ENCODE results near the gene LITAFD. TPM values are rescaled to one million over a fixed set of nuclear protein-coding genes. Genes with fewer than 3 reads are reported as not detected.

The LITAFD gene
- total RNA-seq, 2 donors from 2014 or later: not detected

DNA sequence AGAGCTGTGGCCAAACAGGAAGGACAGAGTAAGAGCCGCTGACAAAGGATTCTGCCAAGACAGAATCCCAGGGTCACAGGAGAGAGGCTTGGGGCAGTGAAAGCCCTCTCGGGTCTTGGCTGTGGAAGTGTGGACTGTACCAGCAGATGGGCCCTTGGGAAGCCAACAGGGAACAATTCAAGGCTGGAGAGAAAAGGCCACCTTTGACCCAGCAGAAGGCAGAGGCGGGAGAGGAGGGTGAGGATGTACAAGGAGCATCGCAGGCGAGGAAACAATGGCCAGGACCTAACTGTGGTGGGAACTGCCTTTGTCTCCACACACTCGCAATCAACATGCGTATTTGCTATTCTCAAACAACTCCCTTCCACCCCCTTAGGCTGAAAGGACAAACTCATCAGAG lies 29.0 kb upstream of the LITAFD start:
- Mint-ChIP-seq H3K27ac (peak overlapping the region; percentile 53 to 72), H3K9me3 (no peaks in the 10 kb centered on the region), H3K36me3 (peaks cover 10 to 27% of the 10 kb centered on the region in 2 donors)
- ATAC-seq (no peak), DNase-seq (ENCODE audit: low spot score in 2 of 2) (no peak)

- Mint-ChIP-seq H3K9me3 (no peaks in the 10 kb centered on the region), H3K36me3 (peaks cover 10 to 28% of the 10 kb centered on the region in 2 donors), H3K27ac (peak overlapping the region; percentile 47 to 53)
- DNase-seq (ENCODE audit: low spot score in 2 of 2) (no peak), ATAC-seq (no peak)
Measured at GRCh38 chr16:8853611-8854010, 28.5 kb upstream of the LITAFD start.

GRCh38 chr16:8854298-8854948 lies 27.7 kb upstream of the LITAFD start:
- ATAC-seq (no peak), DNase-seq (ENCODE audit: low spot score in 2 of 2) (no peak)
- Mint-ChIP-seq H3K36me3 (peaks cover 7 to 25% of the 10 kb centered on the region in 2 donors), H3K9me3 (no peaks in the 10 kb centered on the region), H3K27ac (peak overlapping the region; percentile 82 to 90)

- DNase-seq (ENCODE audit: low spot score in 2 of 2) (no peak), ATAC-seq (peak in 1 of 2 donors; percentile 12)
- Mint-ChIP-seq H3K9me3 (no peaks in the 10 kb centered on the region), H3K27ac (peak overlapping the region; percentile 82 to 90), H3K36me3 (peaks cover 0 to 23% of the 10 kb centered on the region in 2 donors)
Measured at GRCh38 chr16:8855051-8855786, 26.9 kb upstream of the LITAFD start.

DNA sequence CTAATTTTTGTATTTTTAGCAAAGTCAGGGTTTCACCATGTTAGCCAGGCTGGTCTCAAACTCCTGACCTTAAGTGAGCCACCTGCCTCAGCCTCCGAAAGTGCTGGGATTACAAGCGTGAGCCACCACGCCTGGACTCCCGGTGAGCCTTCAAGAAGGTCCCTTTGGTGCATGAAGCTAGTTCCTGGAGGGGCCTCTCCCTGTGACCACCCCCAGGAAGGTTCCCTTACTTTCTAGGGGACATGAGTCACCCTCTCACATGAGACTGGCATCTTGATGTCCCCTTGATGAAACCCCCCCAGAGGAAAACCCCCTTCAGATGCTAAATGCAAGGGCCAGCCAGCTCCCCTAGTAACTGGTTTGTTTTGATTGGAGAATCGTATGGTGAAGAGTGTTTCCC lies 26.2 kb upstream of the LITAFD start:
- peaks cover 0 to 23% of the 10 kb centered on the region in 2 donors for H3K36me3 Mint-ChIP-seq
- no peak for ATAC-seq
- DNase-seq (ENCODE audit: low spot score in 2 of 2): no peak
- H3K9me3 Mint-ChIP-seq: no peaks in the 10 kb centered on the region
- H3K27ac Mint-ChIP-seq: peak overlapping the region; percentile 42 to 50

- DNase-seq (ENCODE audit: low spot score in 2 of 2) (no peak), ATAC-seq (no peak)
- H3K36me3 Mint-ChIP-seq: peaks cover 0 to 20% of the 10 kb centered on the region in 2 donors
- H3K9me3 Mint-ChIP-seq: no peaks in the 10 kb centered on the region
- H3K27ac Mint-ChIP-seq: no peak overlapping the region
Measured at GRCh38 chr16:8858994-8859912, 22.9 kb upstream of the LITAFD start.

DNA sequence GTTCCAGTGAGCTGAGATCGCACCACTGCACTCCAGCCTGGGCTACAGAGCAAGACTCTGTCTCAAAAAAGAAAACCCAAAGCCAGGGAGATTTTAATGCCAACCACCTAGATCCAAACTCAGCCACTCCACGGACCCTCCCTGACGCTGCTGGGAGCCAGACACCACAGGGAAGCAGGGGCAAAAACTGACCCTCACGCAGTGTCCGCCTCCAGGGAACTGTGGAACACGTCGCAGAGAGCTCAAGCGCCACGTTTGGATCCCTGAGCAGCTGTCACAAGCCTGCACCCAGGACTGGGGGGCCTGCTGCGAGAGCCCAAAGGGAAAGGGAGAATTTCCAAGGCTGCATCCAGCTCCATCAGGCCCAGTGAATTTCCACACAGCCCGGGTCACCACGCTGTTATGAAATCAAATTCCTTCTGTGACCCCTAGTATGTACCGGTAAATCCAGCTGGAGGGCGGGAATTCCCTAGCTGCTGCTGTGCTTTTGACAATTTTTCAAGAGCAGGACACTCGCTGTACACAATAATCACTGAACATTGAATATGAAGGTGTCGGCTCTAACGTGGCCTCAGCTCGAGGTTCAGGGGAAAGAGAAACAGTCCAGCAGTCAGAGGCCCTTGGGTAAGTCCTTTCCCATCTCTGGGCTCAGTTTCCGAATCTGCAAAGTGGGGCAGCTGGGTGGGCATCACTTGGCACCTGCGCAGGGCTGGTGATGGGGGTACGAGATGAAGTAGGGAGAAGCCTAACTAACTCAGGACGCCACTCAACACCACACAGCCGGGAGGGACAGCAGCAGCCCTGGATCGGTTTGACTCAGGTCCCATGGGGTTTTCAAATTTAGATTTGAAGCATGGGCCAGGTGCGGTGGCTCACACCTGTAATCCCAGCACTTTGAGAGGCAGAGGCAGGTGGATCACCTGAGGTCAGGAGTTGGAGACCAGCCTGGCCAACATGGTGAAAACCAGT lies 22.0 kb upstream of the LITAFD start:
- no peak for ATAC-seq
- no peaks in the 10 kb centered on the region for H3K9me3 Mint-ChIP-seq
- H3K36me3 Mint-ChIP-seq: peaks cover 0 to 16% of the 10 kb centered on the region in 2 donors
- peak overlapping the region in 1 of 2 donors; percentile 77 for H3K27ac Mint-ChIP-seq
- no peak for DNase-seq (ENCODE audit: low spot score in 2 of 2)

- Mint-ChIP-seq H3K36me3 (peaks cover 0 to 15% of the 10 kb centered on the region in 2 donors), H3K27ac (peak overlapping the region; percentile 50 to 68), H3K9me3 (no peaks in the 10 kb centered on the region)
- no peak for ATAC-seq
- DNase-seq (ENCODE audit: low spot score in 2 of 2): no peak
Measured at GRCh38 chr16:8861563-8862308, 20.4 kb upstream of the LITAFD start.

- Mint-ChIP-seq H3K27ac (peak overlapping the region; percentile 50 to 68), H3K9me3 (no peaks in the 10 kb centered on the region), H3K36me3 (peaks cover 5 to 21% of the 10 kb centered on the region in 2 donors)
- DNase-seq (ENCODE audit: low spot score in 2 of 2) (no peak), ATAC-seq (no peak)
Measured at GRCh38 chr16:8862309-8863130, 19.6 kb upstream of the LITAFD start.

DNA sequence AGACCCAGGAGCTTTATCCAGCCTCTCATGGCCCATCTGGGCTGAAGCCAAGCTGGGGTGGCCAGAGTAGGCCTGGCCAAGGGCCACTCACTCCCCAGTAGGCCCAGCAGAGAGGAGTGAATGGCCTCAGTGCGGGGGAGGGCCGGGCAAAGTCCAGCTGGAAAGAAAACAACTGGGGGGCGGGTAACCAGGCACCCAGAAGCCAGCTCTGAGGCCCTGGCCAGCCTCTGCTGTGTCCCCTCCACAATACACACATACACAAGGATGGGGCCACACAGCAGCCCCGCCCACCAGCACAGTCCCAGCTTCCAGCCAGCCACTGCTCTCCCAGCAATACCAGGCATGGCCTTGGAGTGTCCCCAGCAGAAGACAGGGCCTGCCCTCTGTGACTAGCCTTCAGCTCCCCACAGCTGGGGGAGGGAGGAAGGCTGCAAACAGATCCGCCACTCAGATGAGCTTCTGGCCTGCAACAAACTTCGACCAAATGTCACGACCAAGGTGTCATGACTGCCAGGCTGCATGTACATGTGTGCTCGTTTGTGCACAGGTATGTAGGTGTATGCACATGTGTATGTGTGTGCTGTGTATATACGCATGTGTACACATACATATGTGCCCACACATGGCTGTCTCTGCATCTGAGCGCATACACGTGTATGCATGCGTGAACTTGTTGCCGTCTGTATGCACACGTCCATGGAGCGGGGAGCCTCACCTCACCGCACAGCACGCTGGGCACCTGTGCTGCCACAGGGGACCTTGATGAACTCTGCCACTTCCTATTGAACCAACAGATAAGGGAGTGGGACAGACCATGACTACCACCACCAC lies 18.3 kb upstream of the LITAFD start:
- ATAC-seq: no peak
- Mint-ChIP-seq H3K27ac (peak overlapping the region in 1 of 2 donors; percentile 36), H3K9me3 (no peaks in the 10 kb centered on the region)

GRCh38 chr16:8864480-8865110 lies 17.6 kb upstream of the LITAFD start:
- DNase-seq (ENCODE audit: low spot score in 2 of 2): no peak
- no peak for ATAC-seq
- Mint-ChIP-seq H3K27ac (no peak overlapping the region), H3K36me3 (peaks cover 13 to 21% of the 10 kb centered on the region in 2 donors), H3K9me3 (no peaks in the 10 kb centered on the region)

More for the DNA sequence above, 18.3 kb upstream of the LITAFD start:
- DNase-seq (ENCODE audit: low spot score in 2 of 2): no peak
- peaks cover 13 to 22% of the 10 kb centered on the region in 2 donors for H3K36me3 Mint-ChIP-seq

DNA sequence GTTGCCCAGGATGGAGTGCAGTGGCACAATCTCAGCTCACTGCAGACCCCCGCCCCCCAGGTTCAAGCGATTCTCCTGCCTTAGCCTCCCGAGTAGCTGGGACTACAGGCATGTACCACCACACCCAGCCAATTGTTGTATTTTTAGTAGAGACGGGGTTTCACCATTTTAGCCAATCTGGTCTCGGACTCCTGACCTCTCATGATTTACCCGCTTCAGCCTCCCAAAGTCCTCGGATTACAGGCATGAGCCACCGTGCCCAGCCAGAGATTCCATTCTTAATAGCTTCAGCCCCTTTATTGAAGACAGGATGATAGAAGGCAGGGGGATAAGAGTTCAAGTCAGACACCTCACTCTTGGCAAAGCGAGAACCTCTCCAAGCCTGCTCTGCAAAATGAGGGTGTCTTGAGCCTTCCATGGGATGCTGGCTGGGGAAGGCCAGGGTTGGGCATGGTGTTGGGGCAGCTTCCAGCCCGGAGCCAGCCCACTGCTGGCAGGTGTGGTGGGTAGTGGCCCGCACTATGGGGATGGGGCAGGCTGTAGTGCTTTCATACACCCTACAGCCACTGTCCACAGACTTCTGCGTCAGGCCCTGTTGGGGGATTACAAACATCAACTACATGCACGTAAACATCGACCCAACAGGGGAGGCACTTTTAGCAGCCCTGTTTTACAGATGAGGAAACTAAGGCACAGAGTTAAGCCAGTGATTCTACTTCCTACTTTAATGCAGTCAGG lies 16.8 kb upstream of the LITAFD start:
- DNase-seq (ENCODE audit: low spot score in 2 of 2) (no peak), ATAC-seq (no peak)
- Mint-ChIP-seq H3K9me3 (no peaks in the 10 kb centered on the region), H3K36me3 (peaks cover 13 to 18% of the 10 kb centered on the region in 2 donors), H3K27ac (peak overlapping the region; percentile 68 to 74)

All from activated naive CD4-positive, alpha-beta T cell treated with anti-CD3 and anti-CD28 coated beads, Interleukin-2, amount 50 U/mL, for 72 hours (primary cell).